Caco-2 (cell line): Measurements from ENCODE around the gene ZNF622. TPM values are rescaled to one million over a fixed set of nuclear protein-coding genes. Genes with fewer than 3 reads are reported as not detected.

Source experiments
- BruUV-seq: library from RNA; stranded (reverse); fragments of 400-500 nt; replicated peaks from 2 replicates; lab custom pipeline; 2021; lab: Mats Ljungman, UMichigan
- CTCF ChIA-PET: fragments of 300-600 bp; sonication (Branson Sonifier 250); formaldehyde crosslinking; loops from one replicate; lab custom pipeline; 2022; ENCODE audit warnings: antibody characterized with exemption; lab: Charles Lee
- POLR2A ChIA-PET: fragments of 300-600 bp; sonication (Branson Sonifier 250); formaldehyde crosslinking; loops from one replicate; lab custom pipeline; 2022; ENCODE audit warnings: antibody characterized with exemption; lab: Charles Lee
- DNase-seq, 2 experiments: peaks; one replicate each; pipeline versions ENCODE4 v3.0.0 to v3.0.0-alpha.2; 2020 to 2022
- H3K27me3 ChIP-seq: replicated peaks from 2 replicates; pipeline ENCODE4 v1.6.0; 2011; ENCODE audit warnings: low read length; ENCODE audit not compliant: control insufficient read depth, insufficient read depth
- H3K36me3 ChIP-seq: 2 replicates; pipeline ENCODE4 v1.5.1; 2011; ENCODE audit warnings: low read length; ENCODE audit not compliant: control insufficient read depth, insufficient read depth
- H3K4me1 ChIP-seq: fragments of 250-450 bp; sonication (Bioruptor Pico); 2 replicates; pipeline ENCODE4 v1.5.1; 2020; ENCODE audit warnings: mild to moderate bottlenecking
- H3K4me3 ChIP-seq: 2 replicates; pipeline ENCODE4 v1.5.1; 2011; ENCODE audit warnings: low read depth, mild to moderate bottlenecking, control low read depth, low read length
- H3K9me3 ChIP-seq: fragments of 250-450 bp; sonication (Bioruptor Pico); 2 replicates; pipeline ENCODE4 v1.5.1; 2020; ENCODE audit warnings: mild to moderate bottlenecking, moderate library complexity
- H3K27ac Mint-ChIP-seq: one replicate; pipeline ENCODE4 v1.8.0; 2022; ENCODE audit warnings: mixed read lengths; ENCODE audit not compliant: unreplicated experiment
- H3K27me3 Mint-ChIP-seq: one replicate; pipeline ENCODE4 v1.8.0; 2022; ENCODE audit warnings: mixed read lengths; ENCODE audit not compliant: insufficient read depth, unreplicated experiment
- H3K36me3 Mint-ChIP-seq: one replicate; pipeline ENCODE4 v1.8.0; 2022; ENCODE audit warnings: mild to moderate bottlenecking, mixed read lengths; ENCODE audit not compliant: insufficient read depth, unreplicated experiment
- H3K4me1 Mint-ChIP-seq: one replicate; pipeline ENCODE4 v1.8.0; 2022; ENCODE audit warnings: low read depth, mixed read lengths; ENCODE audit not compliant: unreplicated experiment
- H3K4me3 Mint-ChIP-seq: one replicate; pipeline ENCODE4 v1.8.0; 2022; ENCODE audit warnings: mild to moderate bottlenecking, moderate library complexity, mixed read lengths; ENCODE audit not compliant: unreplicated experiment
- H3K9me3 Mint-ChIP-seq: one replicate; pipeline ENCODE4 v1.8.0; 2022; ENCODE audit warnings: mixed read lengths; ENCODE audit not compliant: unreplicated experiment
- intact Hi-C: fragments of 100-400 bp; cut with micrococcal nuclease; formaldehyde crosslinking; loops from one replicate; pipeline ENCODE4 v1.10.0; 2022; ENCODE audit not compliant: unreplicated experiment
- total RNA-seq: library from RNA; stranded (reverse); gene quantifications from 2 replicates; pipeline ENCODE4 v1.2.3, GENCODE V29; 2022
- TF ChIP-seq, protein P1 (sequence below), 2 experiments: fragments of 200-600 bp in 1 of 2; IDR thresholded peaks; 1 replicate in 1 of 2; 2 replicates in 1 of 2; pipeline versions ENCODE4 v1.5.1 to v1.8.0; 2011 to 2022; ENCODE audit warnings: antibody characterized with exemption in 1 of 2, control low read depth in 1 of 2, inconsistent platforms in 1 of 2, low read depth in 1 of 2, low read length in 1 of 2, mild to moderate bottlenecking in 1 of 2, moderate library complexity in 1 of 2; ENCODE audit not compliant: insufficient read depth in 1 of 2, severe bottlenecking in 1 of 2, unreplicated experiment in 1 of 2

The ZNF622 gene
- total RNA-seq, 1 experiment from 2014 or later = 46.0 TPM

DNA sequence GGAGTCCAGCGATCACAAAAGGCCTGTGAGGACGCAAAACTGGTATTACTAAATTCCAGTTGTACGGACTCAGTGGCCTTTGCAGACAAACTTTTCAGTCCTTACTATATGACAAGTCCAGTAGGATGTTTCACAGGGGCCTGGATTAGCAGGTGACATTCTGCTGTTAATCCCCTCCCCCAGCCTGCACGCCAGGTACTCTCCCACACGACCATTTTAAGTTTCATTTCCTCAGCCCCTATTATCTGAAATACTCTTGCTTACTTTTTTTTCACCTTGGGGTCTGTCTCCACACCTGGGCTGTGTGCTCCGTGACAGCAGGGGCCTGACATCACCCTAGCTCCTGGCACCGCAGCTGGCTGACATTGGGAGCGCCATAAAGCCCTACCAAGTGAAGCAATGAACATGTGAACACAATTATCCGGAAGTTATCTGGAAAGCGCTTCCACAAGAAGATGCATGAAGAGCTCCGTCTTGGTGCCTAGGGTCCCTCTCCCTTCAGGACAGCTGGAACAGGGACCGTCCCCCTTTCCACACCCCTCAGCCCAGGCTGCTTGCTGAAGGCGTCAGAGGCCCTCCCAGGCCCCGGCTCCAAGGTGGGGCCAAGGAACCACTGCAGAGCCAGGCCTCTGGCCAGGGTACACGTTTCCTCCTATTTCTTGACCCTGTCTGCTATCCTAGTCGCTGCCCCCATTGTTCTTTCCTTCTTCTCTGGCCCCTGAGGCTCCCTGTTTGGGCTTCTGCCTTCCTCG is 39.7 kb upstream of the ZNF622 start:
- H3K27me3 ChIP-seq = no peaks in the 10 kb centered on the region
- intact Hi-C loops = no loop called here
- H3K4me1 Mint-ChIP-seq = peaks cover 22% of the 10 kb centered on the region
- no peak for DNase-seq
- H3K27me3 Mint-ChIP-seq = no peaks in the 10 kb centered on the region
- no peaks in the 10 kb centered on the region for H3K36me3 ChIP-seq
- ChIA-PET CTCF (interaction anchor here (0.7 kb wide), 1 partner anchor 82 kb away, joined by 3 read pairs; no protein-coding TSS in a partner anchor), POLR2A (no interaction called here)
- no peak overlapping the region for H3K27ac Mint-ChIP-seq
- H3K9me3 ChIP-seq = no peaks in the 10 kb centered on the region
- H3K9me3 Mint-ChIP-seq = peaks cover 10% of the 10 kb centered on the region
- no peak overlapping the region for H3K4me3 ChIP-seq
- peaks cover 27% of the 10 kb centered on the region for H3K4me1 ChIP-seq
- TF ChIP-seq, protein P1, sequence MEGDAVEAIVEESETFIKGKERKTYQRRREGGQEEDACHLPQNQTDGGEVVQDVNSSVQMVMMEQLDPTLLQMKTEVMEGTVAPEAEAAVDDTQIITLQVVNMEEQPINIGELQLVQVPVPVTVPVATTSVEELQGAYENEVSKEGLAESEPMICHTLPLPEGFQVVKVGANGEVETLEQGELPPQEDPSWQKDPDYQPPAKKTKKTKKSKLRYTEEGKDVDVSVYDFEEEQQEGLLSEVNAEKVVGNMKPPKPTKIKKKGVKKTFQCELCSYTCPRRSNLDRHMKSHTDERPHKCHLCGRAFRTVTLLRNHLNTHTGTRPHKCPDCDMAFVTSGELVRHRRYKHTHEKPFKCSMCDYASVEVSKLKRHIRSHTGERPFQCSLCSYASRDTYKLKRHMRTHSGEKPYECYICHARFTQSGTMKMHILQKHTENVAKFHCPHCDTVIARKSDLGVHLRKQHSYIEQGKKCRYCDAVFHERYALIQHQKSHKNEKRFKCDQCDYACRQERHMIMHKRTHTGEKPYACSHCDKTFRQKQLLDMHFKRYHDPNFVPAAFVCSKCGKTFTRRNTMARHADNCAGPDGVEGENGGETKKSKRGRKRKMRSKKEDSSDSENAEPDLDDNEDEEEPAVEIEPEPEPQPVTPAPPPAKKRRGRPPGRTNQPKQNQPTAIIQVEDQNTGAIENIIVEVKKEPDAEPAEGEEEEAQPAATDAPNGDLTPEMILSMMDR (IDR thresholded peaks at IDR 0.05; ENCODE audit: insufficient read depth in 1 of 2, low read depth in 1 of 2, low read length in 1 of 2, severe bottlenecking in 1 of 2, unreplicated experiment in 1 of 2) = no peak
- BruUV-seq = no TSS peak
- no peak overlapping the region for H3K4me3 Mint-ChIP-seq
- peaks cover 9% of the 10 kb centered on the region for H3K36me3 Mint-ChIP-seq

DNA sequence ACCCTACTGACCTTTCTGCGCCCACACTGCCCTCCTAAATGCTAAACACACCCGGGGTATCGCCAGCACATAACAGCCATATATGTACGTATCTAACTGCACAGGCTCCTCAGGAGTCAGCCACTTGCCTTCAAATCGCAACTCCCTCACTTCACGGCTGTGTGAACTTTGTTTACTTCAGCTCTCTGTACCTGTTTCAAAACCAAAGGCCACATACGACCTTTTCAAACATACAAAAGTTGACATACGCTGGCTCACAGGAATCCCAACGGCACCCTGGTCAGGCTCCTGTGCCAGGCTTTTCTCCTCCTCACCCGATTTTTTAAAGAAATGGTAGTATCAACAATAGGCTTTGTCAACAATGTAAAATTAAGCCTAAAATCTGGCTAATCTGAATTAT is 39.0 kb upstream of the ZNF622 start:
- no TSS peak for BruUV-seq
- Histone ChIP-seq H3K36me3 (no peaks in the 10 kb centered on the region), H3K27me3 (no peaks in the 10 kb centered on the region), H3K4me3 (no peak overlapping the region), H3K4me1 (peaks cover 21% of the 10 kb centered on the region), H3K9me3 (no peaks in the 10 kb centered on the region)
- H3K36me3 Mint-ChIP-seq = peaks cover 9% of the 10 kb centered on the region
- CTCF ChIA-PET = no interaction called here
- no peak overlapping the region for H3K27ac Mint-ChIP-seq
- intact Hi-C loops = no loop called here
- H3K9me3 Mint-ChIP-seq = peaks cover 10% of the 10 kb centered on the region
- TF ChIP-seq, protein P1 (IDR thresholded peaks at IDR 0.05; ENCODE audit: insufficient read depth in 1 of 2, low read depth in 1 of 2, low read length in 1 of 2, severe bottlenecking in 1 of 2, unreplicated experiment in 1 of 2) = no peak
- peaks cover 22% of the 10 kb centered on the region for H3K4me1 Mint-ChIP-seq
- no peak for DNase-seq
- H3K27me3 Mint-ChIP-seq = no peaks in the 10 kb centered on the region
- POLR2A ChIA-PET = no interaction called here
- H3K4me3 Mint-ChIP-seq = no peak overlapping the region

DNA sequence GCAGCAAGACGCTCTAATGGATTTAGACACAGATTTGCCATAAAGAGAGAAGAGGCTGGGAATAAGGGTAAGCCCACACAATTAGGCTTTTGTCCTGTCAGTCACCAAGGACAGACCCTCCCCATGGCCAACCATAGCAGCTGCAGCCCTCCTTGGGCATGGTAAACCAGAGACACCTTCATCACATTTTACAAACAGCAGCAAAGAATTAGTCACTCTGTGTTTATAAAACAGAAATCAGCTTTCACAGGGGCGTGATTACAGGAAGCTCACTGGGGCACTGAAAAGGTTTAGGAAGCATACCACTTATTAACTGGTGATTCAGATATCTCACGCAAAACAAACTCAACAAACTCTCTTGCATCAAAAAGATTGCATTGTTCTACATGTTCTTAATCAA is 37.3 kb upstream of the ZNF622 start:
- H3K36me3 ChIP-seq = no peaks in the 10 kb centered on the region
- intact Hi-C loops = no loop called here
- no peak overlapping the region for H3K27ac Mint-ChIP-seq
- no peak for DNase-seq
- no peaks in the 10 kb centered on the region for H3K27me3 ChIP-seq
- H3K9me3 Mint-ChIP-seq = peaks cover 10% of the 10 kb centered on the region
- BruUV-seq = no TSS peak
- H3K36me3 Mint-ChIP-seq = peaks cover 9% of the 10 kb centered on the region
- no peaks in the 10 kb centered on the region for H3K9me3 ChIP-seq
- CTCF ChIA-PET = no interaction called here
- TF ChIP-seq, protein P1 (IDR thresholded peaks at IDR 0.05; ENCODE audit: insufficient read depth in 1 of 2, low read depth in 1 of 2, low read length in 1 of 2, severe bottlenecking in 1 of 2, unreplicated experiment in 1 of 2) = no peak
- no peak overlapping the region for H3K4me3 ChIP-seq
- H3K4me1 ChIP-seq = peaks cover 8% of the 10 kb centered on the region; the same call in 1 of the 2 replicates
- peaks cover 11% of the 10 kb centered on the region for H3K4me1 Mint-ChIP-seq
- POLR2A ChIA-PET = no interaction called here
- no peaks in the 10 kb centered on the region for H3K27me3 Mint-ChIP-seq
- H3K4me3 Mint-ChIP-seq = no peak overlapping the region
